Urinary bladder (tissue), 4 donors: ENCODE results near the gene HLA-DRA. TPM values are rescaled to one million over a fixed set of nuclear protein-coding genes. Genes with fewer than 3 reads are reported as not detected.
A peak's percentile ranks its signal among the peaks of the same experiment; 100 is the strongest.
"Not testable (repeated sequence)": the region's sequence is repeated elsewhere in the genome, so short reads cannot be mapped to it uniquely, and the experiment has no call there.

Source experiments
- DNase-seq: peaks from one replicate; pipeline ENCODE4 v3.0.0-alpha.2; 2015; ENCODE audit errors: extremely low spot score
- H3K27ac ChIP-seq: one replicate; pipeline ENCODE4 v1.5.1; 2013; ENCODE audit warnings: low read depth, mild to moderate bottlenecking, moderate library complexity
- H3K36me3 ChIP-seq: one replicate; pipeline ENCODE4 v1.6.1; 2013; ENCODE audit warnings: mild to moderate bottlenecking, moderate library complexity; ENCODE audit not compliant: insufficient read depth
- H3K4me1 ChIP-seq: one replicate; pipeline ENCODE4 v1.6.1; 2013; ENCODE audit warnings: mild to moderate bottlenecking, moderate library complexity; ENCODE audit not compliant: insufficient read depth
- H3K4me3 ChIP-seq: one replicate; pipeline ENCODE4 v1.5.1; 2013; ENCODE audit warnings: low read depth, low read length
- WGBS: extraction: QIAGEN DNeasy Blood & Tissue Kit; methylation state at CpG from one replicate; pipeline ENCODE4 v1.1.7; 2013; 5-methylcytosine and 5-hydroxymethylcytosine counted together
- polyA plus RNA-seq: library from polyadenylated mRNA; stranded (reverse); fragments of 200-250 nt; gene quantifications from one replicate; pipeline ENCODE4 v1.2.3, GENCODE V29; 2013
- total RNA-seq: library from RNA; depleted of rRNA; stranded (reverse); fragments of >200 nt; gene quantifications from one replicate; pipeline ENCODE4 v1.2.3, GENCODE V29; 2014
- donor health status: healthy with polysubstance abuse.
- donor health status: healthy.

HLA-DRA gene
- total and polyA plus RNA-seq, 2 donors, result 93.9 to 272 TPM

- H3K4me1 ChIP-seq, result no peaks in the 10 kb centered on the region
- no peaks in the 10 kb centered on the region for H3K36me3 ChIP-seq
- peak; percentile 39 for DNase-seq
- no peak overlapping the region for H3K27ac ChIP-seq
- WGBS, result 7% methylated on average over 11 of the region's 11 CpGs
- H3K4me3 ChIP-seq, result no peak overlapping the region
These were observed 26.1 kb upstream of the HLA-DRA start for GRCh38 chr6:32413427-32414047.

GRCh38 chr6:32415521-32416019 is 24.1 kb upstream of the HLA-DRA start:
- Histone ChIP-seq H3K4me3 (no peak overlapping the region), H3K4me1 (no peaks in the 10 kb centered on the region), H3K27ac (no peak overlapping the region), H3K36me3 (no peaks in the 10 kb centered on the region)
- DNase-seq, result peak; percentile 25
- WGBS, result 6% methylated on average over 13 of the region's 13 CpGs

GRCh38 chr6:32416036-32416435 is 23.7 kb upstream of the HLA-DRA start:
- WGBS, result 63% methylated on average over 3 of the region's 3 CpGs
- no peak overlapping the region for H3K4me3 ChIP-seq
- DNase-seq, result no peak

GRCh38 chr6:32424589-32425300 is 14.9 kb upstream of the HLA-DRA start:
- H3K27ac ChIP-seq, result no peak overlapping the region
- H3K4me3 ChIP-seq, result no peak overlapping the region
- no peaks in the 10 kb centered on the region for H3K36me3 ChIP-seq
- no peak for DNase-seq
- 81% methylated on average over 3 of the region's 3 CpGs for WGBS
- H3K4me1 ChIP-seq, result no peaks in the 10 kb centered on the region

More at GRCh38 chr6:32416036-32416435, 23.7 kb upstream of the HLA-DRA start:
- H3K4me1 ChIP-seq, result no peaks in the 10 kb centered on the region
- no peak overlapping the region for H3K27ac ChIP-seq
- no peaks in the 10 kb centered on the region for H3K36me3 ChIP-seq

GRCh38 chr6:32426338-32426737 is 13.3 kb upstream of the HLA-DRA start:
- Histone ChIP-seq H3K27ac (no peak overlapping the region), H3K4me1 (no peaks in the 10 kb centered on the region), H3K36me3 (no peaks in the 10 kb centered on the region), H3K4me3 (no peak overlapping the region)
- 52% methylated on average over 4 of the region's 4 CpGs for WGBS
- no peak for DNase-seq

GRCh38 chr6:32427218-32427617 is 12.5 kb upstream of the HLA-DRA start:
- Histone ChIP-seq H3K4me1 (no peaks in the 10 kb centered on the region), H3K27ac (no peak overlapping the region), H3K36me3 (no peaks in the 10 kb centered on the region), H3K4me3 (no peak overlapping the region)
- WGBS, result 39% methylated on average over 1 of the region's 1 CpG
- no peak for DNase-seq

GRCh38 chr6:32427934-32428474 is 11.7 kb upstream of the HLA-DRA start:
- Histone ChIP-seq H3K4me1 (no peaks in the 10 kb centered on the region), H3K36me3 (no peaks in the 10 kb centered on the region), H3K4me3 (no peak overlapping the region), H3K27ac (no peak overlapping the region)
- no peak for DNase-seq
- WGBS, result 94% methylated on average over 4 of the region's 4 CpGs

- 85% methylated on average over 3 of the region's 3 CpGs for WGBS
- no peaks in the 10 kb centered on the region for H3K4me1 ChIP-seq
- no peak overlapping the region for H3K27ac ChIP-seq
- H3K4me3 ChIP-seq, result no peak overlapping the region
- no peaks in the 10 kb centered on the region for H3K36me3 ChIP-seq
- DNase-seq, result no peak
These were observed 9.5 kb upstream of the HLA-DRA start for GRCh38 chr6:32430179-32430578.

- Histone ChIP-seq H3K36me3 (no peaks in the 10 kb centered on the region), H3K4me3 (no peak overlapping the region), H3K4me1 (no peaks in the 10 kb centered on the region), H3K27ac (no peak overlapping the region)
- WGBS, result 75% methylated on average over 3 of the region's 3 CpGs
- no peak for DNase-seq
These were observed 8.5 kb upstream of the HLA-DRA start for GRCh38 chr6:32431142-32431541.

- no peaks in the 10 kb centered on the region for H3K36me3 ChIP-seq
- DNase-seq, result no peak
- H3K27ac ChIP-seq, result no peak overlapping the region
- H3K4me3 ChIP-seq, result no peak overlapping the region
- 6% methylated on average over 1 of the region's 1 CpG for whole genome bisulfite sequencing
- no peaks in the 10 kb centered on the region for H3K4me1 ChIP-seq
These were observed 7.6 kb upstream of the HLA-DRA start for GRCh38 chr6:32432050-32432450.

GRCh38 chr6:32433950-32434349 is 5.7 kb upstream of the HLA-DRA start:
- not testable (repeated sequence) for H3K36me3 ChIP-seq, H3K4me3 ChIP-seq, H3K27ac ChIP-seq, H3K4me1 ChIP-seq, DNase-seq
- WGBS, result 95% methylated on average over 1 of the region's 1 CpG

GRCh38 chr6:32436186-32436585 is 3.5 kb upstream of the HLA-DRA start:
- no peak for DNase-seq
- WGBS, result 61% methylated on average over 4 of the region's 4 CpGs
- Histone ChIP-seq H3K4me3 (no peak overlapping the region), H3K27ac (no peak overlapping the region), H3K4me1 (no peaks in the 10 kb centered on the region), H3K36me3 (no peaks in the 10 kb centered on the region)

- H3K27ac ChIP-seq, result no peak overlapping the region
- DNase-seq, result no peak
- H3K36me3 ChIP-seq, result no peaks in the 10 kb centered on the region
- no peak overlapping the region for H3K4me3 ChIP-seq
- WGBS, result 73% methylated on average over 2 of the region's 2 CpGs
- no peaks in the 10 kb centered on the region for H3K4me1 ChIP-seq
These were observed 2.5 kb upstream of the HLA-DRA start for GRCh38 chr6:32436995-32437836.
